CD4-positive, alpha-beta T cell (primary cell): ENCODE results near the gene DDX24. TPM values are rescaled to one million over a fixed set of nuclear protein-coding genes. Genes with fewer than 3 reads are reported as not detected.

ENCODE experiments used
- ATAC-seq: fragments of 200-7000 bp; cut with Tn5 transposase; one replicate; pipeline ENCODE4 v1.10.0; 2022; ENCODE audit warnings: mild to moderate bottlenecking; ENCODE audit not compliant: poor library complexity
- CTCF ChIA-PET: fragments of 350-600 bp; sonication (Branson Sonifier 250); formaldehyde crosslinking; loops from one replicate; lab custom pipeline; 2021; ENCODE audit warnings: antibody characterized with exemption, inconsistent platforms; lab: Charles Lee
- POLR2A ChIA-PET: fragments of 350-600 bp; sonication (Branson Sonifier 250); formaldehyde crosslinking; loops from one replicate; lab custom pipeline; 2021; ENCODE audit warnings: antibody characterized with exemption, inconsistent platforms; lab: Charles Lee
- DNase-seq, 14 experiments: peaks; one replicate each; pipeline ENCODE4 v3.0.0-alpha.2; 2013 to 2020; ENCODE audit warnings: mixed read lengths in 2 of 14
- H3K27ac ChIP-seq, 2 donors: one replicate each; pipeline versions ENCODE4 v1.5.1 to v1.7.0; 2013; ENCODE audit warnings: low read length in 2 of 2, low read depth in 1 of 2, mild to moderate bottlenecking in 1 of 2
- H3K27me3 ChIP-seq, 2 experiments: 1 replicate in 1 of 2; 2 replicates in 1 of 2; pipeline versions ENCODE4 v1.6.1 to v1.7.0; 2013; ENCODE audit warnings: low read length in 2 of 2, control low read depth in 1 of 2, mild to moderate bottlenecking in 1 of 2, moderate library complexity in 1 of 2; ENCODE audit not compliant: insufficient read depth in 2 of 2, control insufficient read depth in 1 of 2
- H3K36me3 ChIP-seq: one replicate; pipeline ENCODE4 v1.6.1; 2013; ENCODE audit warnings: low read length, control low read depth; ENCODE audit not compliant: insufficient read depth
- H3K4me1 ChIP-seq: one replicate; pipeline ENCODE4 v1.6.1; 2013; ENCODE audit warnings: low read length, control low read depth; ENCODE audit not compliant: insufficient read depth
- H3K4me3 ChIP-seq: one replicate; pipeline ENCODE4 v1.5.1; 2013; ENCODE audit warnings: mild to moderate bottlenecking, low read length, moderate library complexity
- H3K9me3 ChIP-seq, 2 experiments: 1 replicate in 1 of 2; 2 replicates in 1 of 2; pipeline versions ENCODE4 v1.6.1 to v1.7.0; 2013; ENCODE audit warnings: low read length in 2 of 2, mild to moderate bottlenecking in 2 of 2, control low read depth in 1 of 2, moderate library complexity in 1 of 2; ENCODE audit not compliant: control insufficient read depth in 1 of 2, insufficient read depth in 1 of 2
- H3K27ac Mint-ChIP-seq: one replicate; pipeline ENCODE4 v1.8.0; 2020; ENCODE audit warnings: mixed read lengths
- H3K27me3 Mint-ChIP-seq: one replicate; pipeline ENCODE4 v1.8.0; 2021; ENCODE audit warnings: mixed read lengths
- H3K36me3 Mint-ChIP-seq: one replicate; pipeline ENCODE4 v1.8.0; 2021; ENCODE audit warnings: low read depth, mixed read lengths
- H3K4me1 Mint-ChIP-seq: one replicate; pipeline ENCODE4 v1.8.0; 2021; ENCODE audit warnings: low read depth, mixed read lengths
- H3K4me3 Mint-ChIP-seq: one replicate; pipeline ENCODE4 v1.8.0; 2020; ENCODE audit warnings: mild to moderate bottlenecking, mixed read lengths
- H3K9me3 Mint-ChIP-seq: one replicate; pipeline ENCODE4 v1.8.0; 2020; ENCODE audit warnings: mixed read lengths
- intact Hi-C, 2 experiments: fragments of 100-400 bp; cut with DNase I in 1 of 2; cut with micrococcal nuclease in 1 of 2; formaldehyde crosslinking; loops; one replicate each; pipeline versions ENCODE4 v1.15.1 to v1.9.0; 2023 to 2025; cut with DNase I, micrococcal nuclease
- total RNA-seq, 174 experiments: library from RNA in 2 of 174; stranded (reverse) in 2 of 174; gene quantifications; one replicate each; pipeline ENCODE4 v1.2.3 and lab custom pipeline; 2021 to 2026
- TF ChIP-seq, protein P1 (sequence below): fragments of 200-600 bp; IDR thresholded peaks from one replicate; pipeline ENCODE4 v1.8.0; 2022; ENCODE audit warnings: antibody characterized with exemption, mild to moderate bottlenecking

Gene DDX24
- total RNA-seq, 2 experiments from 2014 or later, result 678 to 711 TPM

- Mint-ChIP-seq H3K4me1 (no peaks in the 10 kb centered on the region), H3K27ac (no peak overlapping the region), H3K27me3 (no peaks in the 10 kb centered on the region), H3K4me3 (no peak overlapping the region), H3K9me3 (no peaks in the 10 kb centered on the region), H3K36me3 (no peaks in the 10 kb centered on the region)
- CTCF ChIA-PET, result no interaction called here
- H3K9me3 ChIP-seq, result no peaks in the 10 kb centered on the region
- POLR2A ChIA-PET, result no interaction called here
- ATAC-seq, result no peak
- no peak overlapping the region for H3K27ac ChIP-seq
- TF ChIP-seq, protein P1, sequence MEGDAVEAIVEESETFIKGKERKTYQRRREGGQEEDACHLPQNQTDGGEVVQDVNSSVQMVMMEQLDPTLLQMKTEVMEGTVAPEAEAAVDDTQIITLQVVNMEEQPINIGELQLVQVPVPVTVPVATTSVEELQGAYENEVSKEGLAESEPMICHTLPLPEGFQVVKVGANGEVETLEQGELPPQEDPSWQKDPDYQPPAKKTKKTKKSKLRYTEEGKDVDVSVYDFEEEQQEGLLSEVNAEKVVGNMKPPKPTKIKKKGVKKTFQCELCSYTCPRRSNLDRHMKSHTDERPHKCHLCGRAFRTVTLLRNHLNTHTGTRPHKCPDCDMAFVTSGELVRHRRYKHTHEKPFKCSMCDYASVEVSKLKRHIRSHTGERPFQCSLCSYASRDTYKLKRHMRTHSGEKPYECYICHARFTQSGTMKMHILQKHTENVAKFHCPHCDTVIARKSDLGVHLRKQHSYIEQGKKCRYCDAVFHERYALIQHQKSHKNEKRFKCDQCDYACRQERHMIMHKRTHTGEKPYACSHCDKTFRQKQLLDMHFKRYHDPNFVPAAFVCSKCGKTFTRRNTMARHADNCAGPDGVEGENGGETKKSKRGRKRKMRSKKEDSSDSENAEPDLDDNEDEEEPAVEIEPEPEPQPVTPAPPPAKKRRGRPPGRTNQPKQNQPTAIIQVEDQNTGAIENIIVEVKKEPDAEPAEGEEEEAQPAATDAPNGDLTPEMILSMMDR, result no peak
- no peaks in the 10 kb centered on the region for H3K36me3 ChIP-seq
- intact Hi-C loops, result no loop called here
- H3K4me3 ChIP-seq, result no peak overlapping the region
- no peaks in the 10 kb centered on the region for H3K27me3 ChIP-seq
- H3K4me1 ChIP-seq, result no peaks in the 10 kb centered on the region
- DNase-seq, result no peak
These were observed 18.0 kb upstream of the DDX24 start for GRCh38 chr14:94099006-94099405.

- Mint-ChIP-seq H3K36me3 (no peaks in the 10 kb centered on the region), H3K27ac (no peak overlapping the region), H3K4me1 (no peaks in the 10 kb centered on the region), H3K9me3 (no peaks in the 10 kb centered on the region), H3K4me3 (no peak overlapping the region), H3K27me3 (no peaks in the 10 kb centered on the region)
- intact Hi-C loops, result no loop called here
- TF ChIP-seq, protein P1, result no peak
- no peak for ATAC-seq
- no peak overlapping the region for H3K27ac ChIP-seq
- H3K9me3 ChIP-seq, result no peaks in the 10 kb centered on the region
- H3K27me3 ChIP-seq, result no peaks in the 10 kb centered on the region
- no peak overlapping the region for H3K4me3 ChIP-seq
- POLR2A ChIA-PET, result no interaction called here
- CTCF ChIA-PET, result no interaction called here
- no peak for DNase-seq
- H3K4me1 ChIP-seq, result no peaks in the 10 kb centered on the region
- no peaks in the 10 kb centered on the region for H3K36me3 ChIP-seq
These were observed 17.5 kb upstream of the DDX24 start for GRCh38 chr14:94098326-94098992.

GRCh38 chr14:94097091-94097490, 16.1 kb upstream of the DDX24 start:
- no peak overlapping the region for H3K4me3 ChIP-seq
- Mint-ChIP-seq H3K4me3 (no peak overlapping the region), H3K27ac (no peak overlapping the region), H3K27me3 (no peaks in the 10 kb centered on the region), H3K36me3 (no peaks in the 10 kb centered on the region), H3K9me3 (no peaks in the 10 kb centered on the region), H3K4me1 (no peaks in the 10 kb centered on the region)
- no peaks in the 10 kb centered on the region for H3K9me3 ChIP-seq
- no peak for ATAC-seq
- no peak overlapping the region for H3K27ac ChIP-seq
- H3K36me3 ChIP-seq, result no peaks in the 10 kb centered on the region
- ChIA-PET CTCF (no interaction called here), POLR2A (no interaction called here)
- TF ChIP-seq, protein P1, result no peak
- H3K27me3 ChIP-seq, result no peaks in the 10 kb centered on the region
- intact Hi-C loops, result no loop called here
- H3K4me1 ChIP-seq, result no peaks in the 10 kb centered on the region
- DNase-seq, result no peak
